ENCODE results near the gene ITPRIPL2.

- TF ChIP-seq, protein P1, sequence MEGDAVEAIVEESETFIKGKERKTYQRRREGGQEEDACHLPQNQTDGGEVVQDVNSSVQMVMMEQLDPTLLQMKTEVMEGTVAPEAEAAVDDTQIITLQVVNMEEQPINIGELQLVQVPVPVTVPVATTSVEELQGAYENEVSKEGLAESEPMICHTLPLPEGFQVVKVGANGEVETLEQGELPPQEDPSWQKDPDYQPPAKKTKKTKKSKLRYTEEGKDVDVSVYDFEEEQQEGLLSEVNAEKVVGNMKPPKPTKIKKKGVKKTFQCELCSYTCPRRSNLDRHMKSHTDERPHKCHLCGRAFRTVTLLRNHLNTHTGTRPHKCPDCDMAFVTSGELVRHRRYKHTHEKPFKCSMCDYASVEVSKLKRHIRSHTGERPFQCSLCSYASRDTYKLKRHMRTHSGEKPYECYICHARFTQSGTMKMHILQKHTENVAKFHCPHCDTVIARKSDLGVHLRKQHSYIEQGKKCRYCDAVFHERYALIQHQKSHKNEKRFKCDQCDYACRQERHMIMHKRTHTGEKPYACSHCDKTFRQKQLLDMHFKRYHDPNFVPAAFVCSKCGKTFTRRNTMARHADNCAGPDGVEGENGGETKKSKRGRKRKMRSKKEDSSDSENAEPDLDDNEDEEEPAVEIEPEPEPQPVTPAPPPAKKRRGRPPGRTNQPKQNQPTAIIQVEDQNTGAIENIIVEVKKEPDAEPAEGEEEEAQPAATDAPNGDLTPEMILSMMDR (IDR thresholded peaks at IDR 0.05), result no peak
- TF ChIP-seq POLR2A (IDR thresholded peaks at IDR 0.05), result no peak
Measured at GRCh38 chr16:19123535-19124178, 9.9 kb downstream of the ITPRIPL2 start.
